ENCODE results near the gene UCP3. TPM values are rescaled to one million over a fixed set of nuclear protein-coding genes. Genes with fewer than 3 reads are reported as not detected.

Gene UCP3
- total and polyA plus RNA-seq, 2 of the 8 experiments (the other 6 are each of a cell fraction or from before 2014, with no cell fraction given): 0.85 to 1.3 TPM

DNA sequence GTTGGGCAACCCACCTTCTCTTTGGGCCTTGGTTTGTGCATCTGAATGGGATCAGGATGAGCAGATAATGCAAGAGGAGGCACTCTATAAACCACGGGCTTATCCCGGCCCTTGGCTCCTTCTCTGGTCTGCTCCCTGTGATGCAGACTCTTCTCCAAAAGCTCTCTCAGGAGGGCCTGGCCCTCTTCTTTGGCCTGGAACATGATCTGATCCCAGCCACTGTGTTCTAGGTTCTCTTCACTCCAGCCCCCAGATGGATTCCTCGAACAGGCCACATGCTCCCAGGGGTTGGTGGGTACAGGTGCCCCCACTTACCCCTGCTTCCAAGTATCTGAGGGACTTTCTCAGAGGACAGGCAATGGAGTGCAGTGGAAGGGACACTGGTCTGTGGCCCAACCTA is 8.7 kb upstream of the UCP3 start:
- H3K9me3 ChIP-seq (ENCODE audit: insufficient read depth in 2 of 2, low read depth in 1 of 2, low read length in 1 of 2): no peaks in the 10 kb centered on the region
- no peak for TF ChIP-seq CEBPB (IDR thresholded peaks at IDR 0.05; ENCODE audit: low read depth, low read length)
- TF ChIP-seq RAD21 (IDR thresholded peaks at IDR 0.05 in 1 of 2, conservative IDR thresholded peaks at IDR 0.05 in 1 of 2; ENCODE audit: low read depth in 2 of 2, low read length in 2 of 2): no peak
- H4K5ac ChIP-seq (ENCODE audit: insufficient read length, low read depth, low read length): no peak overlapping the region
- POLR2A ChIA-PET (ENCODE audit: partially characterized antibody): interaction anchor here (0.7 to 2.2 kb wide), 2 partner anchors 9 kb away, joined by 3 to 7 read pairs; partner anchors contain the start of gene UCP3
- no peak overlapping the region for H4K91ac ChIP-seq (replicated peaks; ENCODE audit: insufficient read length, low read length)
- H2BK5ac ChIP-seq (ENCODE audit: low read depth, low read length): no peak overlapping the region
- H3K9ac ChIP-seq (replicated peaks in 1 of 4; ENCODE audit: extremely low read depth in 1 of 4, low read depth in 3 of 4, low read length in 3 of 4): no peak overlapping the region
- no peaks in the 10 kb centered on the region; the same call in 1 of the 2 replicates for H3K79me1 ChIP-seq (ENCODE audit: low read depth, low read length)
- H2BK20ac ChIP-seq (ENCODE audit: low read length): no peak overlapping the region
- H3K27me3 ChIP-seq (replicated peaks in 1 of 4; ENCODE audit: control insufficient read depth in 3 of 4, extremely low read depth in 1 of 4, insufficient read depth in 3 of 4, low read length in 3 of 4): no peaks in the 10 kb centered on the region
- H3K4me2 ChIP-seq (ENCODE audit: insufficient read depth in 1 of 2, low read depth in 2 of 2, low read length in 2 of 2): no peak overlapping the region
- no peak overlapping the region for H2BK15ac ChIP-seq (ENCODE audit: low read length)
- H3K23me2 ChIP-seq (ENCODE audit: low read depth, low read length): no peaks in the 10 kb centered on the region
- 85% methylated on average over 3 of the region's 3 CpGs; no CpG with 5 or more reads in 1 of the 2 experiments for WGBS, 2 experiments (ENCODE audit: extremely low coverage in 1 of 2, insufficient coverage in 1 of 2, insufficient read length in 1 of 2, insufficient replicate concordance in 2 of 2, low coverage in 1 of 2, low lambda C conversion rate in 2 of 2, missing lambda C conversion rate in 1 of 2)
- DNase-seq (ENCODE audit: low read depth in 1 of 2, low spot score in 2 of 2) (no peak), FAIRE-seq (no peak)
- H3K27ac ChIP-seq (ENCODE audit: low read depth, low read length): no peak overlapping the region
- H4K20me1 ChIP-seq (replicated peaks in 1 of 2; ENCODE audit: control insufficient read depth in 1 of 2, insufficient read depth in 2 of 2, low read length in 2 of 2): no peaks in the 10 kb centered on the region
- H3K36me3 ChIP-seq (ENCODE audit: control insufficient read depth in 2 of 4, insufficient read depth in 4 of 4, low read length in 3 of 4): peaks cover 0 to 7% (median 0%) of the 10 kb centered on the region in 4 experiments; a peak in 2 of 8 replicates
- H3K79me2 ChIP-seq (ENCODE audit: control insufficient read depth in 1 of 2, insufficient read depth in 2 of 2, low read length in 2 of 2): no peaks in the 10 kb centered on the region
- H3K4ac ChIP-seq (replicated peaks; ENCODE audit: insufficient read length, low read depth, low read length): no peak overlapping the region
- H3K4me3 ChIP-seq (ENCODE audit: extremely low read depth in 1 of 4, insufficient read depth in 2 of 4, low read depth in 3 of 4, low read length in 4 of 4): no peak overlapping the region
- H3K18ac ChIP-seq (ENCODE audit: extremely low read depth, low read length): no peak overlapping the region
- H2BK120ac ChIP-seq (replicated peaks; ENCODE audit: low read depth, low read length): no peak overlapping the region
- H2BK12ac ChIP-seq (ENCODE audit: low read depth, low read length): no peak overlapping the region
- H3K14ac ChIP-seq (ENCODE audit: insufficient read length): no peak overlapping the region
- no peak overlapping the region for H3K56ac ChIP-seq (replicated peaks; ENCODE audit: insufficient read length, low read depth, low read length)
- H2AFZ ChIP-seq (ENCODE audit: low read length): no peak overlapping the region
- CTCF ChIA-PET (ENCODE audit: partially characterized antibody): interaction anchor here (1.0 to 2.9 kb wide), 2 partner anchors 9 to 53 kb away, joined by 4 to 9 read pairs; no protein-coding TSS in a partner anchor
- no peaks in the 10 kb centered on the region for H3K4me1 ChIP-seq (replicated peaks in 1 of 4; ENCODE audit: control insufficient read depth in 3 of 4, insufficient read depth in 4 of 4, low read length in 3 of 4)
- H3K23ac ChIP-seq (ENCODE audit: insufficient read length): no peak overlapping the region
- H4K8ac ChIP-seq (ENCODE audit: extremely low read depth, insufficient read depth, low read length): no peak overlapping the region
- no peak overlapping the region for H2AK5ac ChIP-seq (ENCODE audit: low read depth, low read length)

Measured in H1 (cell line).